ENCODE data around the gene CD80. TPM values are rescaled to one million over a fixed set of nuclear protein-coding genes. Genes with fewer than 3 reads are reported as not detected.

Gene CD80
- polyA plus RNA-seq, 10 donors = 0.08 to 0.58 (median 0.15) TPM; not detected in 4

GRCh38 chr3:119550192-119550910 lies 9.1 kb downstream of the CD80 start:
- no peak for DNase-seq

GRCh38 chr3:119548341-119548740 lies 11.1 kb downstream of the CD80 start:
- DNase-seq = no peak

GRCh38 chr3:119547227-119547626 lies 12.2 kb downstream of the CD80 start:
- no peak for DNase-seq

GRCh38 chr3:119543147-119543546 lies 16.3 kb downstream of the CD80 start:
- no peak for DNase-seq

GRCh38 chr3:119542168-119542767 lies 17.1 kb downstream of the CD80 start:
- no peak for DNase-seq

GRCh38 chr3:119541547-119541946 lies 17.9 kb downstream of the CD80 start:
- no peak for DNase-seq

- no peak for DNase-seq
These were observed 20.6 kb downstream of the CD80 start for GRCh38 chr3:119538772-119539171.

- DNase-seq = no peak
These were observed 22.7 kb downstream of the CD80 start for GRCh38 chr3:119536757-119537156.

- DNase-seq = no peak
These were observed 25.1 kb downstream of the CD80 start for GRCh38 chr3:119534296-119534695.

GRCh38 chr3:119531151-119531550 lies 28.3 kb downstream of the CD80 start:
- no peak for DNase-seq

GRCh38 chr3:119530456-119530855 lies 29.0 kb downstream of the CD80 start:
- DNase-seq = no peak

GRCh38 chr3:119529883-119530282 lies 29.5 kb downstream of the CD80 start:
- DNase-seq = peak in 1 of 3 donors; percentile 19

GRCh38 chr3:119527714-119528113 lies 31.7 kb downstream of the CD80 start:
- no peak for DNase-seq

- DNase-seq = peak in 1 of 3 donors; percentile 16
These were observed 34.3 kb downstream of the CD80 start for GRCh38 chr3:119524931-119525662.

GRCh38 chr3:119518026-119518425 lies 41.4 kb downstream of the CD80 start:
- no peak for DNase-seq

- DNase-seq = no peak
These were observed 42.3 kb downstream of the CD80 start for GRCh38 chr3:119517112-119517511.

- no peak for DNase-seq
These were observed 44.8 kb downstream of the CD80 start for GRCh38 chr3:119514637-119515036.

GRCh38 chr3:119510690-119511089 lies 48.7 kb downstream of the CD80 start:
- no peak for DNase-seq

- DNase-seq = no peak
These were observed 51.1 kb downstream of the CD80 start for GRCh38 chr3:119508172-119508845.

GRCh38 chr3:119507404-119507803 lies 52.0 kb downstream of the CD80 start:
- DNase-seq = no peak

- DNase-seq = no peak
These were observed 52.8 kb downstream of the CD80 start for GRCh38 chr3:119506631-119507030.

GRCh38 chr3:119500901-119501300 lies 58.5 kb downstream of the CD80 start:
- DNase-seq = no peak
